ENCODE measurements around the gene IL21R. TPM values are rescaled to one million over a fixed set of nuclear protein-coding genes. Genes with fewer than 3 reads are reported as not detected.

The IL21R gene
- total and polyA plus RNA-seq, 9 of the 15 experiments (the other 6 are each of a cell fraction or from before 2014, with no cell fraction given) = 0.04 to 0.34 (median 0.18) TPM; not detected in 1

- TF ChIP-seq ATF3 (IDR thresholded peaks at IDR 0.05) (peak; percentile 28; the same call in 1 of the 2 replicates), ATF3 (CRISPR knock-in tag; conservative IDR thresholded peaks at IDR 0.05) (no peak), SMAD3 (CRISPR knock-in tag; conservative IDR thresholded peaks at IDR 0.05) (no peak)
These were observed 36.6 kb upstream of the IL21R start (continued) for GRCh38 chr16:27365142-27366089.

GRCh38 chr16:27366687-27367460 is 35.1 kb upstream of the IL21R start:
- DNase-seq (ENCODE audit: extremely low read depth in 1 of 4, low spot score in 3 of 4) (peak in 3 of 4 experiments; percentile 15 to 26 (median 15)), ATAC-seq (no peak), FAIRE-seq (no peak)
- Histone ChIP-seq H2AFZ (ENCODE audit: low read depth, low read length) (no peak overlapping the region), H4K20me1 (replicated peaks; ENCODE audit: control insufficient read depth, insufficient read depth, low read length) (no peaks in the 10 kb centered on the region), H3K4me3 (no peak overlapping the region), H3K27me3 (ENCODE audit: control insufficient read depth in 2 of 2, insufficient read depth in 2 of 2, low read length in 2 of 2) (peaks cover 0 to 10% of the 10 kb centered on the region in 2 experiments; a peak in 2 of 5 replicates), H3K36me3 (ENCODE audit: control insufficient read depth, insufficient read depth, low read length) (no peaks in the 10 kb centered on the region), H3K4me2 (ENCODE audit: insufficient read depth, low read length) (no peak overlapping the region), H3K9ac (ENCODE audit: insufficient read depth in 1 of 2, low read depth in 2 of 2, low read length in 2 of 2) (no peak overlapping the region), H3K27ac (ENCODE audit: extremely low read depth, low read depth, low read length) (no peak overlapping the region), H3K79me2 (ENCODE audit: control insufficient read depth, insufficient read depth, low read length) (no peaks in the 10 kb centered on the region), H3K9me1 (ENCODE audit: control insufficient read depth, insufficient read depth, low read length) (no peaks in the 10 kb centered on the region), H3K9me3 (replicated peaks; ENCODE audit: control insufficient read depth, insufficient read depth, low read depth, low read length) (no peaks in the 10 kb centered on the region), H3K4me1 (replicated peaks in 1 of 2; ENCODE audit: control insufficient read depth in 2 of 2, insufficient read depth in 2 of 2, low read length in 2 of 2) (peaks cover 9 to 11% of the 10 kb centered on the region in 2 experiments)
- in situ Hi-C loops (cut with MboI) (loop anchor here (5.0 kb wide), 1 partner anchor 190 kb away; no protein-coding TSS in a partner anchor), intact Hi-C loops (cut with micrococcal nuclease) (loop anchor here (5.0 kb wide), 1 partner anchor 90 kb away; no protein-coding TSS in a partner anchor)
- TF ChIP-seq BCOR (IDR thresholded peaks at IDR 0.05) (0 out of 2 replicates have a peak, but pooled peaks have one; percentile 43), HMGN3 (IDR thresholded peaks at IDR 0.05; ENCODE audit: borderline replicate concordance, extremely low read depth, insufficient read length, low read depth, low read length) (no peak), U2AF2 (optimal IDR thresholded peaks at IDR 0.05; ENCODE audit: low read depth, low read length) (no peak), ZNF436 (CRISPR knock-in tag; IDR thresholded peaks at IDR 0.05) (no peak), ZNF830 (CRISPR knock-in tag; IDR thresholded peaks at IDR 0.05) (no peak), ZFP36 (IDR thresholded peaks at IDR 0.05; ENCODE audit: low read depth, low read length, partially characterized antibody) (peak; percentile 38), FOSL1 (tag; conservative IDR thresholded peaks at IDR 0.05) (no peak), ETS1 (conservative IDR thresholded peaks at IDR 0.05; ENCODE audit: control insufficient read depth, low read depth, low read length) (no peak)
- TF ChIP-seq, protein P1, sequence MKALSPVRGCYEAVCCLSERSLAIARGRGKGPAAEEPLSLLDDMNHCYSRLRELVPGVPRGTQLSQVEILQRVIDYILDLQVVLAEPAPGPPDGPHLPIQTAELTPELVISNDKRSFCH (CRISPR knock-in tag; IDR thresholded peaks at IDR 0.05) = no peak
- TF ChIP-seq, protein P1 (tag; IDR thresholded peaks at IDR 0.05) = no peak
- TF ChIP-seq, protein P2, sequence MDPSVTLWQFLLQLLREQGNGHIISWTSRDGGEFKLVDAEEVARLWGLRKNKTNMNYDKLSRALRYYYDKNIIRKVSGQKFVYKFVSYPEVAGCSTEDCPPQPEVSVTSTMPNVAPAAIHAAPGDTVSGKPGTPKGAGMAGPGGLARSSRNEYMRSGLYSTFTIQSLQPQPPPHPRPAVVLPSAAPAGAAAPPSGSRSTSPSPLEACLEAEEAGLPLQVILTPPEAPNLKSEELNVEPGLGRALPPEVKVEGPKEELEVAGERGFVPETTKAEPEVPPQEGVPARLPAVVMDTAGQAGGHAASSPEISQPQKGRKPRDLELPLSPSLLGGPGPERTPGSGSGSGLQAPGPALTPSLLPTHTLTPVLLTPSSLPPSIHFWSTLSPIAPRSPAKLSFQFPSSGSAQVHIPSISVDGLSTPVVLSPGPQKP (CRISPR knock-in tag; IDR thresholded peaks at IDR 0.05) = no peak
- CTCF ChIA-PET (ENCODE audit: low intra/inter-chr PET ratio) = interaction anchor here (0.8 to 3.2 kb wide), 3 partner anchors 132 to 211 kb away, joined by 4 to 19 read pairs (median 14); no protein-coding TSS in a partner anchor
- POLR2A ChIA-PET = interaction anchor here (0.6 to 1.5 kb wide), 3 partner anchors 12 to 263 kb away, joined by 3 to 5 read pairs (median 3); no protein-coding TSS in a partner anchor
- BruUV-seq (replicated peaks) = no TSS peak
- 47% methylated on average over 12 of the region's 14 CpGs for WGBS (ENCODE audit: insufficient coverage, low coverage, missing lambda C conversion rate)
